GM21360 (cell line): ENCODE data around the gene DENND5A.

ENCODE experiments used
- ATAC-seq: cut with Tn5 transposase; IDR thresholded peaks from one replicate; pipeline ENCODE4 v1.9.1; 2021; ENCODE audit warnings: mild to moderate bottlenecking, moderate library complexity; ENCODE audit not compliant: unreplicated experiment

DENND5A gene

GRCh38 chr11:9141186-9141585, 124.0 kb downstream of the DENND5A start:
- ATAC-seq = no peak

- ATAC-seq = no peak
Measured at GRCh38 chr11:9139628-9140357, 125.4 kb downstream of the DENND5A start.

GRCh38 chr11:9138612-9139579, 126.3 kb downstream of the DENND5A start:
- ATAC-seq = no peak

- ATAC-seq = peak; percentile 12
Measured at GRCh38 chr11:9138133-9138453, 127.1 kb downstream of the DENND5A start.

- peak; percentile 71 for ATAC-seq
Measured at GRCh38 chr11:9137293-9138132, 127.6 kb downstream of the DENND5A start.

GRCh38 chr11:9136741-9137140, 128.4 kb downstream of the DENND5A start:
- no peak for ATAC-seq

GRCh38 chr11:9133956-9134355, 131.2 kb downstream of the DENND5A start:
- ATAC-seq = no peak

- no peak for ATAC-seq
Measured at GRCh38 chr11:9132203-9132878, 132.8 kb downstream of the DENND5A start.

GRCh38 chr11:9130297-9130696, 134.9 kb downstream of the DENND5A start:
- no peak for ATAC-seq

GRCh38 chr11:9126636-9127035, 138.5 kb downstream of the DENND5A start:
- no peak for ATAC-seq

- no peak for ATAC-seq
Measured at GRCh38 chr11:9125185-9125886, 139.8 kb downstream of the DENND5A start.

GRCh38 chr11:9123595-9124304, 141.4 kb downstream of the DENND5A start:
- no peak for ATAC-seq

GRCh38 chr11:9121469-9121796, 143.7 kb downstream of the DENND5A start:
- ATAC-seq = no peak

GRCh38 chr11:9120664-9121468, 144.3 kb downstream of the DENND5A start:
- ATAC-seq = no peak

- no peak for ATAC-seq
Measured at GRCh38 chr11:9118277-9118676, 146.9 kb downstream of the DENND5A start.

- ATAC-seq = no peak
Measured at GRCh38 chr11:9112075-9112474, 153.1 kb downstream of the DENND5A start.

- ATAC-seq = no peak
Measured at GRCh38 chr11:9109858-9110731, 155.1 kb downstream of the DENND5A start.

GRCh38 chr11:9104580-9104979, 160.6 kb downstream of the DENND5A start:
- ATAC-seq = no peak
